Superior temporal gyrus (tissue), 1 donor: ENCODE measurements around the gene F7.
A peak's percentile ranks its signal among the peaks of the same experiment; 100 is the strongest.

Experiments
- DNase-seq: peaks from one replicate; pipeline ENCODE4 v3.0.0-alpha.2; 2016; ENCODE audit errors: extremely low spot score

The F7 gene

DNA sequence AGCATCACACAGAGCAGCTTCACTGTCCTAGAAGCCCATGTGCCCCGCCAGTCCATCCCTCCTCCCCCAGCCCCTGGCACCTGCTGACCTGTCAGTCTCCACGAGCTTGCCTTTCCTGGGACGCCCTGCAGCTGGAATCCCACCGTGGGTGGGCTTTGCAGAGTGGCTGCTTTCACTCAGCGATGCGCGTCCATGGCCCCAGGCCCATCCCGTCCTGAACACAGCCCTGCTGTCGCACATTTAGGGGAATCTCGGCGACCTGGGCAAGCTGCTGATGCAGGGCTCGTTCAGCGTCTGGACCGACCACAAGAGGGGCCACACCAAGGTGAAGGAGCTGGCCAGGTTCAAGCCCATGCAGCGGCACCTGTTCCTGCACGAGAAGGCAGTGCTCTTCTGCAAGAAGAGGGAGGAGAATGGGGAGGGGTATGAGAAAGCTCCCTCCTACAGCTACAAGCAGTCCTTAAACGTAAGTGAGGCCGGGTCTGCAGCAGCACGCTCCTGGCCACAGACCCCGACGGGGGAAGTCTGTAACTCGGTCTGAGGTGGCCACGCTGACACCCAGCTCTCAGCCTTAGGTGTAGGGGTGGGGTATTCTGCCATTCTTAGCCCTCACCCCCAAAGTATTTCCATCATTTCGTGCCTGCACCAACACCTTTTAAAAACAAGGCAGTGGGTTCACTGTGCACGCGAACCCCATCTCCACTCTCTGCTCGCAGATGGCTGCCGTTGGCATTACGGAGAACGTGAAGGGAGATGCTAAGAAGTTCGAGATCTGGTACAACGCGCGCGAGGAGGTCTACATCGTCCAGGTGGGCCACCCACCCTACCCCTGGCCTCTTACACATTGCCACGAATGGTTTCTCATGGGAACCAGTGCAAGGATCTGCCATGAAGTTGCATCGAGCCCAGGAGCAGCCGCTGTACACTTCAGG is 18.3 kb upstream of the F7 start:
- no peak for DNase-seq

DNA sequence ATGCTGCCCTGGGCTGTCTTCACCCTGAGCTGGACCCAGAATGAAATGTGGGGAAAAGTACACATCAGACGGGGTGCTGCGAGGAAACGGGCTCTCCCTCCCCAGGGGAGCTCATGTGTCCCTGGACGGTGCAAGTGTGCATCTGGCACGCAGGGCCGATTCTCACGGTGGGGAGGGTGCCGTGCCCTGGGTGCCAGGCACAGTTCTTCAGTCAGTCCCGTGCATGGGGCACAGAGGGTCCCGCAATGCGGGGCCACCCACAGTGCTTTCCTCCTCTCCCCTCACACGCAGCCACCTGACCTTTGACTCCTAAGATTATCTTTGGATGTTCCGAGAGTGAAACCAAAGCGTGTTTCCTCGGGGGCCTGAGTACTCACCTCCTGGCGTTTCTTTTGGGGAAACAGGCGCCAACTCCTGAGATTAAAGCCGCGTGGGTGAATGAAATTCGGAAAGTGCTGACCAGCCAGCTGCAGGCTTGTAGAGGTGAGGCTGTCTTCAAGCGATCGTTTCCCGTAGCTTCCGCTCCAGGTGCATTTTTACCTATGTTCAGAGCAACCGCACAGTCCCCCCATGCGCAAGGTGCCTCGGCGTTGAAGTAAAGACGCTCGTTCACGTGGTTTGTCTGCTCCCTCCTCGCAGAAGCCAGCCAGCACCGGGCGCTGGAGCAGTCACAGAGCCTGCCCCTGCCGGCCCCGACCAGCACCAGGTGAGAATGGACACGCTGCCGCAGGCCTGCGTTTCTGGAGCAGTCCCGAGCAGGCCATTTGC is 17.5 kb upstream of the F7 start:
- no peak for DNase-seq

DNA sequence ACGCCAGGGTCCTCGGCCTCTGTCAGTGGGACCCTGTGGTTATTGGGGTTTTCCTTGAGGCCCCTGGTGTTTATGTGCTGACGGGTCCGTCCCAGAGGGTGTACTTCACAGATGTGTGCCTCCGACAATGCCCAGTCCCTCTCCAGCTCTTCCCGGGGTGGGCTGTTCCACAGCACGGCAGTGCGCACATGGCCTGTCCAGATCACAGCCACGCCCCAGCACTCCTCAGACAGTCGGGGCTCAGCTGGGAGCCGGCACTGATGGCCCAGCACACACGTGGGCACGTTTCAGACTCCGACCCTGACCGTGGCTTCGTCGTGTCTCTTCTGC is 16.9 kb upstream of the F7 start:
- DNase-seq = no peak

GRCh38 chr13:113089693-113090414 is 15.7 kb upstream of the F7 start:
- no peak for DNase-seq

DNA sequence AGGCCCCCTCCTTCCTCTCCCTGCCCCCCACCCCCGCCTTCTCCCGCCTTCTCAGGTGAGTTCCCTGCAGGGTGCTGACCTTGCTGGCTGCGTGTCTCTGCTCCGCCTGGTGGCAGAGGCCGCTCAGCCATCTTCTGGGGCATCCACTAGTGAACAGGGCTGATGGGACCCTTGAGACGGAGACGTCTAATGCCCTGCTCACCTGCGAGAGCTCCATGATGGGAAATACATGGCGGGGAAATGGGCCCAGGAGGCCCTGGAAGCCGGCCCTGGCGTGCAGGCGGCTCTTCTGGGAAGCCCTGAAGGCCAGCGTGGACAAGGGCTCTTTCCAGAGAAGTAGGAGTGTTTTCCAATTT is 15.2 kb upstream of the F7 start:
- DNase-seq = no peak

DNA sequence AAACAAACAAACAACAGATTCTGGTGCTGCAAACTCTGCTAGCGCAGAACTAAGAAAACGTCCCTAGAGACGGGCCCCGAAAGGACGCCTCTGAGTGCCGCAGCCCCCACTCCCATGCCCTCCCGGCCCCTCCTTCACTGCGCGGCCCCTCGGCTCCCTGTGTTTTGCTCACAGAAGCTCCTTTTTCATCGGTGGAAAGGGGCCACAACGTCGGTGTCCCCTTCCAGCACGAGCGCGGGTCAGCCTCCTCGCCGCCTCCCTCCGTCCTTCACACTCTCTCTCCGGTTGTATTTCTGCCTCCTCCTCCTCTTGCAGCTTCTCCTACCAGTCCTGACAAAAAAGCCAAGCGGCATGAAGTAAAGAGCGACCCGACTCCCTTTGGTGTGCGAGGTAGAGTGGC is 14.8 kb upstream of the F7 start:
- DNase-seq = no peak

DNA sequence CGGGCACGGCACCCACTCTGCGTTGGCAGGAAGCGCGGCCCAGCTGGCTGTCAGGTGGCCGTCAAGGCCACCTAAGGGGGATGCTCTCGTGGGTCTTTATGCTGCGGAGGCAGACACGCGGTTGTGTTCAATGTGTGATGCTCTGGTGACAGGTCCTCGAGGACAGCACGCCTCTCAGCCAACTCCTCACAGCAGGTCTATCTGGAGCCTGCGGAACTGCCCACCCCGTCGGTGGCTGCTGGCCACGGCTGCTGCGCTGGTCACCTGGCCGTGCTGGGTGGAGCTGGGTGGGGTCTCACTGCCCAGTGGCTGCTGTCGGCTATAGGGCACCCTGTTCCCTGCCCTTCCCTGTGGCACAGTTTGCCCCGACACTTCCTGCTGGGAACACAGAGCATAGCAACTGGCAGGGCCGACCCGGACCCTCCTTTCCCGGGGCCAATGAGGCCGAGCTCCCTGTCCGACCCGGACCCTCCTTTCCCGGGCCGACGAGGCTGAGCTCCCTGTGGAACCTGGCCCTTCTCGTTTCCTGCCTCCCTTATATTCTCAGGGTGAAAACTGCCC is 14.3 kb upstream of the F7 start:
- no peak for DNase-seq

- no peak for DNase-seq
Measured at GRCh38 chr13:113091891-113092775, 13.5 kb upstream of the F7 start.

DNA sequence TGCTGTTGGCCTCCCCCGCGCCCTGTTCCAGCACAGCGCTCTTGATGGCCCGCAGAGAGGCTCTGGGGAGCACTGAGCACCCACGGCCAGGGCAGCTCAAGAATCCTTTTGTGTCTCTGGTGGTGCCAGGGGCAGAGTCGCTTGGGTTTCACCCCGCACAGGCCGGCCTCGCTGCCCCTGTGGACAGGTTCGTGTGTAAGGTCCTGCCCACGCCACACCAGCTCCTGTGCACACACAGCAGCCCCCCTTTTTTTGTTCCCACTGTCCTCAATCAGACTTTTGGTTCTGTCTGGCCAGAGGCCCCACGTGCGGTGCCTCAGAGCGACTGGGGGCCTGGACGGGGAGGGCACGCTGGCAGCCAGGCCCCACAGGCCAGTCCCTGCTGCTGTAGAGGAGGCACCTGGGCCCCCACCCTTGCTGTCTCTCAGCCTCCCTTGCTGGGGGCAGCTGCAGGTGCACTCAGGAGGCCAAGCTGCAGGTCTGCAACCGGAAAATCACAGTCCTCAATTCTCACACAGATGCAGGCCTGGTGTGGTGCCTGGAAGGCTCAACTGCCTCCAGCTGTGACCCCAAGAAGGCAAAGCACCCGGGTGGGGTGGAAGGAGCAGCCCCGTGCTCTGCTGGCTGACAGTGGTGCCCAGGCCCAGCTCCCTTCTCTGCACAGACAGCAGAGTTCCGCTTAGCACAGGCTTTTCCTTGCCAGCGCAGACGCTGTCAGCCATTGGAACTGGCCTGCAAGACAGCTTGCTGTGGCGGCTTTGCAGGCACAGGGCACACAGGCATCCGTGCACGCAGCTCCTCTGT is 12.6 kb upstream of the F7 start:
- DNase-seq = no peak

- peak; percentile 26 for DNase-seq
Measured at GRCh38 chr13:113093580-113094409, 11.8 kb upstream of the F7 start.

GRCh38 chr13:113094410-113094800 is 11.2 kb upstream of the F7 start:
- no peak for DNase-seq

DNA sequence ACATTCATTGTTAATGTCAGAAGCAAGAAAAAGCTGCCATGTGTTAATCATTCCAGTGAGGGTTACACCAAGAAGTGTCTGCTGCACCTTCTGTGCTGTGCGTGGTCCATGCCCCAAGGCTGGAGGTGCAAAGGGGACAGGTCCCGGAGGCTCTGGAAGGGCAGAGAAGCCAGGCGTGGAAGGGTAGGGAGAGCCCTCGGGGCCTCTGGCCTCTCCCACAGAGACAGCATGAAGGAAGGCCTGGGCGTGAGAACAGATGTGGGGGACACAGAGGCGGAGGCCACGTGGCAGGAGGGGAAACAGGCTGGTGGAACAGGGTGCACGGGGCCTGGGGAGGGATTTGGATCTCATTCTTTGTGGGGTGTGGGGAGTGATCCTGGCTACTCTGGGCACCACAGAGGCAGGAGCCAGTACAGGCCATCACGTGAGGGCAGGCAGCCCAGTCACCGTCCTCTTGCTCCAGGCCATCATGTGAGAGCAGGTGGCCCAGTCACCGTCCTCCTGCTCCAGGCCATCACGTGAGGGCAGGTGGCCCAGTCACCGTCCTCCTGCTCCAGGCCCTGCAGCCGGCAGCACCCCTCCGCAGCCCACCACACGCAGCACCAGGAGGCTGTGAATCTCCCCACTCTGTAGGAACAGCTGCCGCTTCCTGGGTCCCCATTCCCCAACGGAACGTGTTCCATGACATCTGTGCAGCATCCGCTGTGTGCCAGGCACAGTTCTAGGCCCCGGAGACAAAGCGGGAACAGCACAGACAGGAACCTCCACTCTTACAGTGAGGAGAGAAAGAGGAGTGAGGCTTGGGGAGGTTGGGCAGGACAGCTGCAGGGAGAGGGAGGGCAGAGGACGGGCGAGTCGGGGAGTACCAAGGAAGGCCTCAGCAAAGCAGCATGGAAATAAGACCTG is 10.2 kb upstream of the F7 start:
- no peak for DNase-seq

GRCh38 chr13:113096052-113096744 is 9.4 kb upstream of the F7 start:
- DNase-seq = no peak

GRCh38 chr13:113096745-113097305 is 8.8 kb upstream of the F7 start:
- DNase-seq = no peak

DNA sequence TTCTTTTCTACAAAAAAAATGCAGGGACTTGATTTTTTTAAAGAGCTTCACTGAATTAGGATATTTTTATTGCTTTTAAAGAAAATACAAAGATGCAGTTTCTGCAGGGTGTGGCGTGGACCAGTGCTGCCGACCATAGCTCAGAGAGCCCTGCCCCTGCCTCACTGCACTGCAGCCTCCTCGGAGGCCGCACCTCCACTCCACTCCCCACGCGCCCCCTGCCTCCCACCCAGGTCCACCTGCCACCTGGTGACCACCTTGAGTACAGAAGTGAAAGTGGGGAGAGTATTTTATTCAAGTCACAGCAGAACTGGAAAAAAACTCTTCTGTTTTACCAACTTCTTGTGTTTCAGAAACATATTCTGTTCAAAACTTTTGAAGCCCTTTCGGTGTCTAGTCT is 7.9 kb upstream of the F7 start:
- DNase-seq = no peak

DNA sequence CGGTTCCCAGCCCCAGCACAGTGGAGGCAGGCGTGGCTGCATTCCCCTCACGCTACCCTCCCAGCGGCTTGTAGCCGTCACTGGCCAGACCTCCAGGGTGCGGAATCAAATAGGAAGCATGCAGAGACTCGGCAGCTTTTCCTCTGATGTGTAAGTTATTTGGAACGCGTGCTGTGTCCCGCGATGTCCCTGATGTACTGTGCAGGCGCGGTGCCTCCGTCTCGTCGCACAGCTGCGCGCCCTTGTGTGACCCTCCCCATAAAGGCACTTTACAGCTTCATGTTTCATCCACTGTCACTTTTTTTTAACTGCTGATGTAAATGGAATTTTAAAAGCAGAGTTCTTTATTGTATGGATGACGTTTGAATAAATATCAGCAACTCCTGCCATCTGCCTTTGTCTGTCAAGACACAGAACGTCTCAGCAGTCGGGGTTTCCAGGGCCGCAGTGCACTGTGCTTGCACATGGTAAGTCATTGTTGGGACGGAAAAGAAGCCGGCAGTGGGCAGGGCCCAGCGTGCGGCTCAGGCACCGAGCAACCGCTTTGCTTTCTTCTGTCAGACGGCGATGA is 7.3 kb upstream of the F7 start:
- no peak for DNase-seq

- DNase-seq = no peak
Measured at GRCh38 chr13:113099142-113099541, 6.4 kb upstream of the F7 start.
